ENCODE data around the gene AMN1.

DNA sequence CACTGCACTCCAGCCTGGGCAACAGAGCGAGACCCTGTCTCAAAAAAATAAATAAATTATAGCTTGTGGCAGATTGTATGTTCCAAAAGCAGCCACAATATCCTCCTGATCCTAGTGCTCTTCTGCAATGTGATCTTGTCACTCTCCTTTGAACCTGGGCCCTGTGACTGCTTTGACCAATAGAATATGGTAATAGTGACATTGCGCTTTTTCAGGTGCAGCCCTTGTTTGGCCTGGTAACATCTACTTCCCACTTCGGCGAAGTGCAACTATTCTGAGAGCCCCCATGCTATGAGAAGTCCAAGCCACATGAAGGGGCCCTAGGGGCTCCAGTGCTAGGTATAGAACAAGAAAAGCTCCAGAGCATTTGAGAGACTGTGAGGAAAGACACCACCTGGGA is 106.8 kb downstream of the AMN1 start:
- TF ChIP-seq, protein P1, sequence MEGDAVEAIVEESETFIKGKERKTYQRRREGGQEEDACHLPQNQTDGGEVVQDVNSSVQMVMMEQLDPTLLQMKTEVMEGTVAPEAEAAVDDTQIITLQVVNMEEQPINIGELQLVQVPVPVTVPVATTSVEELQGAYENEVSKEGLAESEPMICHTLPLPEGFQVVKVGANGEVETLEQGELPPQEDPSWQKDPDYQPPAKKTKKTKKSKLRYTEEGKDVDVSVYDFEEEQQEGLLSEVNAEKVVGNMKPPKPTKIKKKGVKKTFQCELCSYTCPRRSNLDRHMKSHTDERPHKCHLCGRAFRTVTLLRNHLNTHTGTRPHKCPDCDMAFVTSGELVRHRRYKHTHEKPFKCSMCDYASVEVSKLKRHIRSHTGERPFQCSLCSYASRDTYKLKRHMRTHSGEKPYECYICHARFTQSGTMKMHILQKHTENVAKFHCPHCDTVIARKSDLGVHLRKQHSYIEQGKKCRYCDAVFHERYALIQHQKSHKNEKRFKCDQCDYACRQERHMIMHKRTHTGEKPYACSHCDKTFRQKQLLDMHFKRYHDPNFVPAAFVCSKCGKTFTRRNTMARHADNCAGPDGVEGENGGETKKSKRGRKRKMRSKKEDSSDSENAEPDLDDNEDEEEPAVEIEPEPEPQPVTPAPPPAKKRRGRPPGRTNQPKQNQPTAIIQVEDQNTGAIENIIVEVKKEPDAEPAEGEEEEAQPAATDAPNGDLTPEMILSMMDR (IDR thresholded peaks at IDR 0.05) = no peak
- TF ChIP-seq POLR2A (IDR thresholded peaks at IDR 0.05) = no peak
- TF ChIP-seq EP300 (IDR thresholded peaks at IDR 0.05) = no peak

Measured in ovary (tissue), 3 donors.